A549 (cell line): ENCODE data around the gene CDHR1. TPM values are rescaled to one million over a fixed set of nuclear protein-coding genes. Genes with fewer than 3 reads are reported as not detected.

Experiments
- ATAC-seq, 2 experiments: fragments of 200-7000 bp in 1 of 2; fragments of >200 bp in 1 of 2; cut with Nextera tagmentation in 1 of 2; cut with Tn5 transposase in 1 of 2; 3 replicates each; pipeline versions ENCODE4 v1.8.0 to v1.9.1; 2018 to 2020; ENCODE audit warnings: mild to moderate bottlenecking in 1 of 2, moderate library complexity in 1 of 2
- CTCF ChIA-PET: fragments of 300-600 bp; sonication (Branson Sonifier 250); formaldehyde crosslinking; extraction: SDS; loops from one replicate; lab custom pipeline; 2021; ENCODE audit warnings: antibody characterized with exemption, inconsistent platforms; lab: Yijun Ruan, JAX
- POLR2A ChIA-PET: fragments of 350-600 bp; formaldehyde crosslinking; extraction: SDS; loops from one replicate; lab custom pipeline; 2021; ENCODE audit warnings: antibody characterized with exemption, inconsistent platforms; lab: Yijun Ruan, JAX
- DNase-seq, 2 experiments: peaks; one replicate each; pipeline versions ENCODE4 v3.0.0 to v3.0.0-alpha.2; 2011 to 2016; ENCODE audit warnings: low read depth in 1 of 2, low spot score in 1 of 2
- FAIRE-seq: peaks from 2 replicates; lab custom pipeline; 2011; peaks lifted over from hg19 to GRCh38; lab: Jason Lieb, UNC
- H3K27ac ChIP-seq, 2 experiments: fragments of >200 bp; sonication (Bioruptor Twin); formaldehyde crosslinking; 3 replicates each; pipeline ENCODE4 v1.5.1; 2016 to 2017
- H3K4me1 ChIP-seq: fragments of >200 bp; sonication (Bioruptor Twin); formaldehyde crosslinking; 3 replicates; pipeline ENCODE4 v1.6.1; 2016
- H3K4me2 ChIP-seq: fragments of >200 bp; sonication (Bioruptor Twin); formaldehyde crosslinking; 3 replicates; pipeline ENCODE4 v1.6.1; 2016
- H3K4me3 ChIP-seq: fragments of >200 bp; sonication (Bioruptor Twin); formaldehyde crosslinking; 3 replicates; pipeline ENCODE4 v1.5.1; 2016
- H3K9me3 ChIP-seq: fragments of >200 bp; sonication (Bioruptor Twin); formaldehyde crosslinking; 3 replicates; pipeline ENCODE4 v1.6.1; 2016
- BCL3 ChIP-seq: fragments of >200 bp; sonication (Bioruptor Twin); formaldehyde crosslinking; IDR thresholded peaks from 3 replicates; pipeline ENCODE4 v1.6.1; 2016
- BHLHE40 ChIP-seq: IDR thresholded peaks from 2 replicates; pipeline ENCODE4 v1.6.1; 2012; ENCODE audit warnings: low read depth, low read length, inconsistent platforms
- CBX2 ChIP-seq: fragments of 200-600 bp; sonication (generic); IDR thresholded peaks from 2 replicates; pipeline ENCODE4 v1.6.1; 2016; ENCODE audit warnings: low read depth, mild to moderate bottlenecking, borderline replicate concordance
- CEBPB ChIP-seq, 2 experiments: fragments of >200 bp in 1 of 2; sonication (Bioruptor Twin) in 1 of 2; formaldehyde crosslinking in 1 of 2; IDR thresholded peaks; 2 replicates each; pipeline ENCODE4 v1.6.1; 2012 to 2016
- CHD2 ChIP-seq: fragments of 150-350 bp; IDR thresholded peaks from 2 replicates; pipeline ENCODE4 v1.6.1; 2014; ENCODE audit warnings: low read length; ENCODE audit not compliant: partially characterized antibody
- CHD4 ChIP-seq: fragments of 200-600 bp; sonication (generic); IDR thresholded peaks from 2 replicates; pipeline ENCODE4 v1.6.1; 2016; ENCODE audit warnings: antibody characterized with exemption, mild to moderate bottlenecking, borderline replicate concordance
- EHF ChIP-seq: fragments of 250-450 bp; sonication (Bioruptor Pico); IDR thresholded peaks from 2 replicates; pipeline ENCODE4 v1.5.0; 2020; ENCODE audit warnings: mild to moderate bottlenecking
- ESRRA ChIP-seq: fragments of 150-350 bp; IDR thresholded peaks from 2 replicates; pipeline ENCODE4 v1.6.1; 2014; ENCODE audit warnings: mild to moderate bottlenecking, low read length, borderline replicate concordance
- FOSB ChIP-seq: fragments of 250-450 bp; sonication (Bioruptor Pico); IDR thresholded peaks from 2 replicates; pipeline ENCODE4 v1.5.0; 2020; ENCODE audit warnings: mild to moderate bottlenecking, moderate library complexity
- FOXS1 ChIP-seq: fragments of 250-450 bp; sonication (Bioruptor Pico); IDR thresholded peaks from 2 replicates; pipeline ENCODE4 v1.5.0; 2020; ENCODE audit warnings: mild to moderate bottlenecking, moderate library complexity
- GATA3 ChIP-seq: IDR thresholded peaks from 2 replicates; pipeline ENCODE4 v1.6.1; 2012; ENCODE audit warnings: borderline replicate concordance
- HMGXB4 ChIP-seq: fragments of 250-450 bp; sonication (Bioruptor Pico); IDR thresholded peaks from 2 replicates; pipeline ENCODE4 v1.5.0; 2021; ENCODE audit warnings: mild to moderate bottlenecking, moderate library complexity, borderline replicate concordance
- HOXB5 ChIP-seq: fragments of 250-450 bp; sonication (Bioruptor Pico); IDR thresholded peaks from 2 replicates; pipeline ENCODE4 v1.5.0; 2020; ENCODE audit warnings: mild to moderate bottlenecking, moderate library complexity
- JUNB ChIP-seq: fragments of >200 bp; sonication (Bioruptor Twin); formaldehyde crosslinking; IDR thresholded peaks from 2 replicates; pipeline ENCODE4 v1.6.1; 2016
- KDM1A ChIP-seq: fragments of 200-600 bp; sonication (generic); IDR thresholded peaks from 2 replicates; pipeline ENCODE4 v1.6.1; 2016; ENCODE audit warnings: low read depth, mild to moderate bottlenecking
- KDM5A ChIP-seq: fragments of 200-600 bp; sonication (generic); IDR thresholded peaks from 2 replicates; pipeline ENCODE4 v1.6.1; 2016; ENCODE audit warnings: antibody characterized with exemption, mild to moderate bottlenecking
- MAFK ChIP-seq: fragments of 450-650 bp; IDR thresholded peaks from 2 replicates; pipeline ENCODE4 v1.6.1; 2014; ENCODE audit not compliant: partially characterized antibody
- MAX ChIP-seq: IDR thresholded peaks from 2 replicates; pipeline ENCODE4 v1.6.1; 2012
- NPAS2 ChIP-seq: fragments of 250-450 bp; sonication (Bioruptor Pico); IDR thresholded peaks from 2 replicates; pipeline ENCODE4 v1.8.0; 2022; ENCODE audit warnings: mild to moderate bottlenecking, moderate library complexity, borderline replicate concordance
- POLR2A ChIP-seq: IDR thresholded peaks from 2 replicates; pipeline ENCODE4 v1.6.1; 2012; ENCODE audit warnings: mild to moderate bottlenecking, low read length
- RAD21 ChIP-seq, 2 experiments: fragments of >200 bp in 1 of 2; sonication (Bioruptor Twin) in 1 of 2; formaldehyde crosslinking in 1 of 2; IDR thresholded peaks in 1 of 2; conservative IDR thresholded peaks in 1 of 2; 2 replicates in 1 of 2; 3 replicates in 1 of 2; pipeline ENCODE4 v1.6.1; 2012 to 2018; ENCODE audit warnings: inconsistent platforms in 1 of 2
- RCOR1 ChIP-seq: fragments of 150-350 bp; IDR thresholded peaks from 2 replicates; pipeline ENCODE4 v1.6.1; 2014; ENCODE audit warnings: antibody characterized with exemption, low read length, low read depth
- REST ChIP-seq: fragments of 200-600 bp; sonication (generic); IDR thresholded peaks from 2 replicates; pipeline ENCODE4 v1.6.1; 2016; ENCODE audit warnings: antibody characterized with exemption, mild to moderate bottlenecking, moderate library complexity
- SREBF2 ChIP-seq: fragments of 450-650 bp; IDR thresholded peaks from 2 replicates; pipeline ENCODE4 v1.6.1; 2014; ENCODE audit warnings: mild to moderate bottlenecking, moderate library complexity
- USF2 ChIP-seq: fragments of 450-650 bp; IDR thresholded peaks from 2 replicates; pipeline ENCODE4 v1.6.1; 2014; ENCODE audit warnings: antibody characterized with exemption
- ZFP36 ChIP-seq: fragments of 450-650 bp; IDR thresholded peaks from 2 replicates; pipeline ENCODE4 v1.6.1; 2014; ENCODE audit warnings: borderline replicate concordance; ENCODE audit not compliant: partially characterized antibody
- WGBS: methylation state at CpG from one replicate; pipeline ENCODE4 v1.1.6; 2017; ENCODE audit errors: missing lambda C conversion rate; 5-methylcytosine and 5-hydroxymethylcytosine counted together
- polyA plus RNA-seq, 4 experiments: library from polyadenylated mRNA; depleted of rRNA in 3 of 4; stranded (reverse); fragments of >200 nt; fragmentation: RNase III in 1 of 4; extraction: RNeasy Plus Mini Kit Qiagen cat#74134 plus additional on column Dnase treatment in 1 of 4; gene quantifications; 2 replicates in 3 of 4; 3 replicates in 1 of 4; pipeline ENCODE4 v1.2.3, GENCODE V29; 2011 to 2017

CDHR1 gene
- polyA plus RNA-seq, 2 of the 4 experiments (the other 2 are of a cell fraction): 0.04 to 0.09 TPM

- peak in 1 of 2 experiments; percentile 19; a peak in 1 of 6 replicates for ATAC-seq
- CTCF ChIA-PET: interaction anchor here (0.8 to 2.3 kb wide), 3 partner anchors 10 to 45 kb away, joined by 3 to 6 read pairs (median 3); no protein-coding TSS in a partner anchor
- no peak for TF ChIP-seq ESRRA
- no peak for TF ChIP-seq HMGXB4 (CRISPR knock-in tag)
- no peak for TF ChIP-seq FOSB (CRISPR knock-in tag)
- TF ChIP-seq USF2: no peak
- no peak for TF ChIP-seq SREBF2
- no peak for TF ChIP-seq CBX2
- no peak for TF ChIP-seq HOXB5 (CRISPR knock-in tag)
- no peak for TF ChIP-seq JUNB
- no peak for TF ChIP-seq NPAS2 (CRISPR knock-in tag)
- no peak for TF ChIP-seq EHF (CRISPR knock-in tag)
- no peak for TF ChIP-seq REST
- no peak for TF ChIP-seq MAFK
- TF ChIP-seq BHLHE40: no peak
- TF ChIP-seq KDM1A: no peak
- no peak for TF ChIP-seq POLR2A
- TF ChIP-seq CHD4: no peak
- TF ChIP-seq, all 56 proteins: peak for 0
- no peak overlapping the region for H3K27ac ChIP-seq
- DNase-seq: no peak
- POLR2A ChIA-PET: no interaction called here
- no peak overlapping the region for H3K4me3 ChIP-seq
- 80% methylated on average over 4 of the region's 4 CpGs for WGBS
- H3K4me1 ChIP-seq: no peaks in the 10 kb centered on the region
- no peak overlapping the region for H3K4me2 ChIP-seq
- no peaks in the 10 kb centered on the region for H3K9me3 ChIP-seq
- FAIRE-seq: no peak
Observed at GRCh38 chr10:84158550-84158949, 35.8 kb upstream of the CDHR1 start.

- DNase-seq (no peak), ATAC-seq (peak; percentile 21 to 39; a peak in 3 of 6 replicates), FAIRE-seq (no peak)
- TF ChIP-seq HMGXB4 (CRISPR knock-in tag): no peak
- no peak for TF ChIP-seq CEBPB (IDR thresholded peaks at IDR 0.05)
- TF ChIP-seq RCOR1: no peak
- no peak for TF ChIP-seq RAD21 (conservative IDR thresholded peaks at IDR 0.05 in 1 of 2, IDR thresholded peaks at IDR 0.05 in 1 of 2)
- no peak for TF ChIP-seq KDM5A
- no peak for TF ChIP-seq POLR2A
- no peak for TF ChIP-seq GATA3
- no peak for TF ChIP-seq FOXS1 (CRISPR knock-in tag)
- no peak for TF ChIP-seq BCL3
- TF ChIP-seq MAX: no peak
- TF ChIP-seq USF2: no peak
- no peak for TF ChIP-seq ZFP36
- TF ChIP-seq KDM1A: no peak
- no peak for TF ChIP-seq CHD2
- no peaks in the 10 kb centered on the region for H3K4me1 ChIP-seq
- 52% methylated on average over 9 of the region's 9 CpGs for WGBS
- no peak overlapping the region for H3K27ac ChIP-seq
- H3K4me3 ChIP-seq: no peak overlapping the region
- CTCF ChIA-PET: interaction anchor here (0.8 to 2.3 kb wide), 4 partner anchors 9 to 88 kb away, joined by 3 to 6 read pairs (median 4); no protein-coding TSS in a partner anchor
- H3K9me3 ChIP-seq: no peaks in the 10 kb centered on the region
- no peak overlapping the region for H3K4me2 ChIP-seq
- POLR2A ChIA-PET: no interaction called here
Observed at GRCh38 chr10:84159076-84159685, 35.2 kb upstream of the CDHR1 start.
